MCF 10A (cell line): ENCODE measurements around the gene RPN1. TPM values are rescaled to one million over a fixed set of nuclear protein-coding genes. Genes with fewer than 3 reads are reported as not detected.
A peak's percentile ranks its signal among the peaks of the same experiment; 100 is the strongest.

Source experiments
- BruUV-seq: library from RNA; stranded (reverse); fragments of 400-500 nt; replicated peaks from 2 replicates; lab custom pipeline; 2021; lab: Mats Ljungman, UMichigan
- CTCF ChIA-PET: fragments of 300-600 bp; sonication (Branson Sonifier 250); formaldehyde crosslinking; extraction: SDS; loops from one replicate; lab custom pipeline; 2021; ENCODE audit warnings: antibody characterized with exemption, inconsistent platforms; lab: Yijun Ruan, JAX
- POLR2A ChIA-PET: fragments of 300-600, 350-650 bp; sonication (Branson Sonifier 250); formaldehyde crosslinking; extraction: SDS; loops from one replicate; lab custom pipeline; 2020; ENCODE audit warnings: antibody characterized with exemption, inconsistent platforms; lab: Yijun Ruan, JAX
- DNase-seq: peaks from one replicate; pipeline ENCODE4 v3.0.0-alpha.2; 2018; ENCODE audit not compliant: unreplicated experiment
- H3K27ac Mint-ChIP-seq: one replicate; pipeline ENCODE4 v1.8.0; 2022; ENCODE audit warnings: mild to moderate bottlenecking, low read depth, mixed read lengths; ENCODE audit not compliant: unreplicated experiment
- H3K27me3 Mint-ChIP-seq: one replicate; pipeline ENCODE4 v1.8.0; 2022; ENCODE audit warnings: mixed read lengths; ENCODE audit not compliant: insufficient read depth, unreplicated experiment
- H3K36me3 Mint-ChIP-seq: one replicate; pipeline ENCODE4 v1.8.0; 2022; ENCODE audit warnings: mild to moderate bottlenecking, moderate library complexity, mixed read lengths; ENCODE audit not compliant: insufficient read depth, unreplicated experiment
- H3K4me1 Mint-ChIP-seq: one replicate; pipeline ENCODE4 v1.8.0; 2022; ENCODE audit warnings: mixed read lengths; ENCODE audit not compliant: insufficient read depth, unreplicated experiment
- H3K4me3 Mint-ChIP-seq: one replicate; pipeline ENCODE4 v1.8.0; 2022; ENCODE audit warnings: mild to moderate bottlenecking, moderate library complexity, mixed read lengths; ENCODE audit not compliant: unreplicated experiment
- H3K9me3 Mint-ChIP-seq: one replicate; pipeline ENCODE4 v1.8.0; 2022; ENCODE audit warnings: mixed read lengths; ENCODE audit not compliant: unreplicated experiment
- CTCF ChIP-seq: fragments of 200-600 bp; IDR thresholded peaks from one replicate; pipeline ENCODE4 v1.8.0; 2022; ENCODE audit warnings: antibody characterized with exemption, mild to moderate bottlenecking; ENCODE audit not compliant: unreplicated experiment
- intact Hi-C: fragments of 100-400 bp; cut with micrococcal nuclease; formaldehyde crosslinking; loops from 2 replicates; pipeline ENCODE4 v1.14.1; 2022
- total RNA-seq: library from RNA; stranded (reverse); gene quantifications from 2 replicates; pipeline ENCODE4 v1.2.3, GENCODE V29; 2022

Gene RPN1
- total RNA-seq, 1 experiment from 2014 or later: 240 TPM

DNA sequence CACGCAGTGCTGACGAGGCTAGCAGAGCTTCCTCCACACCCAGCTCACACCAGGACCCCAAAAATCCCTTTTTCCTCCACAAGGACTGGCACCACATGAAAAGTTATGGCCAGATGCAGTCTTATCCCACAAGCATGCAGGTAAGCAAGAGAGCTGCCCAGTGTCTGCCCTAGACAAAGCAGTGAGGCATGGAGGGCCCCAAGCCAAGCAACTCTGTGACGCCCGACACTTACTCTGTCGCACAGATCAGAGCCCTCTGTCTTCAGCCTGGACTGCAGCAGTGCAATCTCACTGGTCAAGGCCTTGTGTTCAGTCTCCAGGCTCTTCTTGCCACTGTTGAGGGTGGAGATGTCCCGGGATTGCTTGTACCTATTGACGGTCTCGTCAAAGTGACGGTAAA, 28.7 kb downstream of the RPN1 start:
- no peaks in the 10 kb centered on the region for H3K9me3 Mint-ChIP-seq
- no peak overlapping the region for H3K27ac Mint-ChIP-seq
- peaks cover 23% of the 10 kb centered on the region for H3K4me1 Mint-ChIP-seq
- no TSS peak for BruUV-seq
- CTCF ChIA-PET: interaction anchor here (0.6 kb wide), 1 partner anchor 865 kb away, joined by 3 read pairs; no protein-coding TSS in a partner anchor
- no peak overlapping the region for H3K4me3 Mint-ChIP-seq
- POLR2A ChIA-PET: no interaction called here
- peaks cover 91% of the 10 kb centered on the region for H3K36me3 Mint-ChIP-seq
- TF ChIP-seq CTCF: no peak
- intact Hi-C loops: no loop called here
- no peaks in the 10 kb centered on the region for H3K27me3 Mint-ChIP-seq
- DNase-seq: no peak

- POLR2A ChIA-PET: interaction anchor here (1.0 kb wide), 1 partner anchor 55 kb away, joined by 3 read pairs; no protein-coding TSS in a partner anchor
- no peaks in the 10 kb centered on the region for H3K9me3 Mint-ChIP-seq
- no peak overlapping the region for H3K27ac Mint-ChIP-seq
- intact Hi-C loops: no loop called here
- peaks cover 84% of the 10 kb centered on the region for H3K36me3 Mint-ChIP-seq
- no peaks in the 10 kb centered on the region for H3K27me3 Mint-ChIP-seq
- TF ChIP-seq CTCF: no peak
- DNase-seq: no peak
- H3K4me3 Mint-ChIP-seq: no peak overlapping the region
- no TSS peak for BruUV-seq
- CTCF ChIA-PET: interaction anchor here (0.6 to 1.5 kb wide), 5 partner anchors 11 to 865 kb away, joined by 3 to 4 read pairs (median 3); no protein-coding TSS in a partner anchor
- peaks cover 23% of the 10 kb centered on the region for H3K4me1 Mint-ChIP-seq
Observed at GRCh38 chr3:128621234-128621633, 29.4 kb downstream of the RPN1 start.

DNA sequence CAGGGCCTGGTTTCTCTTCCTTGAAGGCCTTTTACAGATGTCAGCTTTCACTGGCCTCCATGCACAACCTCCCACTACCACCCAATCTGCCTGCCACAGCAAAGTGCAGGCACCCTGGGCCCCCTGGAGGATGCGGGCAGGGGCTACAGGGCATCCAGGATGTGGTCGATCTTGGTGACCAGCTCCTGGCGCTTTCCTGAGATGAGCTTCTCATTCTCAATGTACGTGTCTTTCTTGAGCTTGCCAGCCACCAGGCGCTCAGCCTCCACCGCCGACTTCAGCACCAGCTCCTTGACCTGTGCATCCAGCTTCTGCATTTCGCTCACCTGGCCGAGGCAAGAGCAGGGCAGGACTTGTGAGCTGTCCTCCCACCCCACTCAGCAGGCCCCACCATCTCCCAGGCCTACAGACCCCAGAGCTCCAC, 30.3 kb downstream of the RPN1 start:
- no peaks in the 10 kb centered on the region for H3K27me3 Mint-ChIP-seq
- POLR2A ChIA-PET: interaction anchor here (0.6 to 1.0 kb wide), 3 partner anchors 9 to 56 kb away, joined by 3 read pairs; no protein-coding TSS in a partner anchor
- no peak overlapping the region for H3K27ac Mint-ChIP-seq
- peaks cover 74% of the 10 kb centered on the region for H3K36me3 Mint-ChIP-seq
- no peak for TF ChIP-seq CTCF
- CTCF ChIA-PET: interaction anchor here (0.7 to 1.5 kb wide), 2 partner anchors 12 kb away, joined by 4 to 5 read pairs; no protein-coding TSS in a partner anchor
- intact Hi-C loops: no loop called here
- BruUV-seq: TSS peak; percentile 47
- H3K4me3 Mint-ChIP-seq: no peak overlapping the region
- H3K4me1 Mint-ChIP-seq: peaks cover 21% of the 10 kb centered on the region
- no peaks in the 10 kb centered on the region for H3K9me3 Mint-ChIP-seq
- no peak for DNase-seq

- peak; percentile 79 for DNase-seq
- POLR2A ChIA-PET: interaction anchor here (0.6 kb wide), 1 partner anchor 10 kb away, joined by 3 read pairs; no protein-coding TSS in a partner anchor
- no peaks in the 10 kb centered on the region for H3K27me3 Mint-ChIP-seq
- peaks cover 65% of the 10 kb centered on the region for H3K36me3 Mint-ChIP-seq
- no peak for TF ChIP-seq CTCF
- peak overlapping the region; percentile 90 for H3K4me3 Mint-ChIP-seq
- CTCF ChIA-PET: interaction anchor here (0.6 to 0.9 kb wide), 2 partner anchors 171 to 553 kb away, joined by 3 read pairs; no protein-coding TSS in a partner anchor
- BruUV-seq: no TSS peak
- peak overlapping the region; percentile 96 for H3K27ac Mint-ChIP-seq
- intact Hi-C loops: loop anchor here (10.0 kb wide), 1 partner anchor 255 kb away; the partner anchor contains the start of gene ACAD9
- peaks cover 18% of the 10 kb centered on the region for H3K4me1 Mint-ChIP-seq
- H3K9me3 Mint-ChIP-seq: no peaks in the 10 kb centered on the region
Observed at GRCh38 chr3:128619146-128619890, 31.3 kb downstream of the RPN1 start.
